HG03064 (cell line): Measurements from ENCODE around the gene SAMD13.
"Not testable (repeated sequence)": the region's sequence is repeated elsewhere in the genome, so short reads cannot be mapped to it uniquely, and the experiment has no call there.

Experiments used
- ATAC-seq: cut with Tn5 transposase; IDR thresholded peaks from one replicate; pipeline ENCODE4 v1.9.1; 2021; ENCODE audit warnings: low read depth; ENCODE audit not compliant: unreplicated experiment

The SAMD13 gene

GRCh38 chr1:84282780-84283333, 18.7 kb upstream of the SAMD13 start:
- ATAC-seq: no peak

- ATAC-seq: no peak
Observed at GRCh38 chr1:84283381-84283780, 18.1 kb upstream of the SAMD13 start.

DNA sequence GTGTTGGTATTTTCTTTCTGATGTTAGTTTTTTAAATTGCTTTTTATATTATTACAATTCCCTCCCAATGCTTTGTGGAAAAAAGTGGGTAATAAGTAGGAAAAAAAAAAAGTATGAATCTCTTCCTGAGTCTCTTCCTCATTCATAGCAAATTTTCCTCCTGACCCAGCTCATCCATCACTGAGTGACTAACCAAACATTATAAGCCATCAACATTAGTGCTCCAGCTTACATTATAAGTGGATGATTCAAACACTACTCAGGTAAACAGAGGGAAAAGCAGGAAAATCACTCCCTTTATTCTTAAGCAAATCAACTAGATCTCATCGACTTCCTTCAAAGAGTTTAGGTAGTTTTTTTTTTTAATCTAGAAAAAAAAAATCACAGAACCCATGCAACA, 15.4 kb upstream of the SAMD13 start:
- no peak for ATAC-seq

GRCh38 chr1:84287389-84287788, 14.1 kb upstream of the SAMD13 start:
- ATAC-seq: not testable (repeated sequence)

DNA sequence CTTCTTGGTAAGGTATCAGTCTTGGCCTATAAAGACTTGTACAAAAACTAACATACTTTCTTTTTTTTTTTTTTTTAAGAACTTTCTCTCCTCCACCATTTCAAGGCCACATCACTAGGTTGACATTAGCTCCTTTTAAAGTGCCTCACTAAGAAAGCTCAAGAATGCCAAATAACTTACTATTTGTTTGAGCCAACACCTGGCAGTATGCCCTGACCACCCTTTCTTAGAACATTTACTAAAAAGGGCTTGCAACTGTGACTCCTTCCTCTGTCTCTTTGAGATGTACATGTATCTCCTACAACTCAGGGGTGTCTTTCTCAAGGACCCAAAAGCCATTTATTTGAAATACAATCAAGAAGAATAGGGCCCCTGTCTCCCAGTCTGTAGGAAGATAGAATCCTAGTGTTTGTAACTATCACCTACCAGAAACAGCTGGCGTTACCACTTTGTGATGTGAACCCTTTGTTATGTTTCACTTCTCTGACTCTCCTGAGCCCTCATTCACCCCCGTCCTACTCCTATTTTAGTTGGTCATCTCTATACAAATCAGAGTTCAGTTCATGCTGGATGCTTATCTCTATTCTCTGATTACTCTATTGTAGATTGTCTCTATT, 12.2 kb upstream of the SAMD13 start:
- no peak for ATAC-seq

DNA sequence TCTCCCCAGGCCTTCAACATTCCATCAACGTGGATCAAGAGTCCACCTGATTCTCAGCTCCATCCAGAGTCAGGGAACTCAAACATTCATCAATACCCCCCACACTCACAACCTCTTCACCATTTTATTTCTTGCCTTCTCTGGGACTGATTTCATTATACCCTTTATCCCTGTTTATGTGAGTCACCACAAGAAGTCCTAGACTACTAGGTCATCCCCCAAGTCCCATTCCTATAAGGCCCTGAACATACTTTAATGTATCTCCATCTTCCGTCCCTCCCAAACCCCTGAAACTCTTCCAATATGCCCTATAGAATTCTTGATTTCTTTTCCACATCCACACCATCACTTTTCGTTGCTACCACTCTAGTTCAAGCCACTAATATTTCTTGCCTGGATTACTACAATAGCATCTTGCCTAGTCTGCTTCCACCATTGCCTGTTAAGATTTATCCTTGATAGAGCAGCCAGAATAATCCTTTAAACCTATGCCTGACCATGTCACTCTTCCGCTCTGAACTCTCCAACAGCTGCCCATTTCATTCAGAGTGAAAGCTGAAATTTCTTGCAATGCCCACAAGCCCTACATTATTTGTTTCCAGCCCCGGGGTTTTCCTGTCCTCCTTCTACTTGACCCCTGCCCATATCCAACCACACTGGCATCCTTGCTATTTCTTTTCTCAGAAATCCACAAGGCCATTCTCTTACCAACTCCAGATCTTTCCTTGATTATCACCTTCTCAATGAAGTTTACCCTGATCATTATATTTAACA, 9.4 kb upstream of the SAMD13 start:
- no peak for ATAC-seq

- ATAC-seq: no peak
Observed at GRCh38 chr1:84293766-84294165, 7.7 kb upstream of the SAMD13 start.

DNA sequence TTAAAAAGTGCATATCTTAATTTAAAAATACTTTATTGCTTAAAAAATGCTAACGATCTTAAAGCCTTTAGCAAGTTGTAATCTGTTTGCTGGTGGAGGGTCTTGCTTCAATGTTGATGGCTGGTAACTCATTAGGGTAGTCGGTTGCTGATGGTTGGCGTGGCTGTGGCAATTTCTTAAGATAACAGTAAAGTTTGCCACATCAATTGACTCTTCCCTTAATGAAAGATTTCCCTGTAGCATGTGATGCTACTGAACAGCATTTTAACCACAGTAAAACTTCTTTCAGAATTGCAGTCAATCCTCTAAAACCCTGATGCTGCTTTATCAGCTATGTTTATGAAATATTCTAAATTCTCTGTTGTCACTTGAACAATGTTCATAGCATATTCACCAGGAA, 6.8 kb upstream of the SAMD13 start:
- ATAC-seq: no peak

- ATAC-seq: no peak
Observed at GRCh38 chr1:84297546-84298244, 3.8 kb upstream of the SAMD13 start.

DNA sequence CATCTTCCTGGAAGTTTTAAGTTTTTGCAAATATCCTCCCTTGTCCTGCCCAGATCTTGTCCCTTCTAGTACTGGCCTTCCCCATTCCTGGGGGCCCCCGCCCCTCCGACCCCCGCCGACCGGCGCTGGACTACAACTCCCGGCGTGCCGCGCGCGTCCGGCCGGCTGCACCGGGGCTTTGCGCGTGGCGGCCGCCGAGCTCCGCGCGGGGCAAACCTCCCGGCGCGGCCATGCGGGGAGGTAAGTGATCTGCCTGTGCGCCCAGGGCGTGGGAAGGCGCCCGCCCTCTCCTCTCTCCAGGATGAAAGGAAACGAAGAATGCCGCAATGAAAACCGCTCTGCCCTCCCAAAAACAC, 3.2 kb upstream of the SAMD13 start:
- ATAC-seq: peak; percentile 75

- peak; percentile 35 for ATAC-seq
Observed at GRCh38 chr1:84298684-84299535, 2.6 kb upstream of the SAMD13 start.

DNA sequence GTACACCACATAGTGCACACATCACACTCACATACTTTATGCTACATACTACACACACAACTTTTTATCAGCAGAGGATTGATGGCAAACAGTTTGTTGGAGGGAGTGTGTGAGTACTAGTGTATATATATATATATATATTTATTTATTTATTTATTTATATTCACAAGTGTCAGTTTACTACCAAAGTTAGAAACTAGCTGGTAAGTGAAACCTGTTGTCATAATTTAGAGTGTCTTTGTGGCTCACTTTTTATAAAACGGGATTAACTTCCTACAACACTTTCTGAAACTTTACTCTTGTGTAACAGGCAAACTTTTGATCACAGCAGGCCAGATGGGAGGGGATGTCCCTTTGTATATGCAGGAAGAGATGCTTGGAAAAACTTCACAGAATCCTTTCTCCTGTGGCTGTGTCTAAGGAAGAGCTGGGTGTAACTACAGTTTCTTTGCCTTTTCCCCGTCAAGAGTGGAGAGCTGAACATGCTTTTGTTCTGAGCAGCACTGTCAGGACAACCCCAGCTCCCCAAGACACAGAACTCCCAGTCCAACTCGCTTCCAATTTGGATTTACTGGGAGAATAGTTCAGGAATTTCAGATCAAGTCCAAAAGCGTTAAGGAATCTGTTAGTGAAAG, 1.9 kb upstream of the SAMD13 start:
- ATAC-seq: no peak

- ATAC-seq: no peak
Observed at GRCh38 chr1:84300501-84300900, 1.0 kb upstream of the SAMD13 start.

- ATAC-seq: no peak
Observed at GRCh38 chr1:84301785-84302385, 377 bp downstream of the SAMD13 start.

DNA sequence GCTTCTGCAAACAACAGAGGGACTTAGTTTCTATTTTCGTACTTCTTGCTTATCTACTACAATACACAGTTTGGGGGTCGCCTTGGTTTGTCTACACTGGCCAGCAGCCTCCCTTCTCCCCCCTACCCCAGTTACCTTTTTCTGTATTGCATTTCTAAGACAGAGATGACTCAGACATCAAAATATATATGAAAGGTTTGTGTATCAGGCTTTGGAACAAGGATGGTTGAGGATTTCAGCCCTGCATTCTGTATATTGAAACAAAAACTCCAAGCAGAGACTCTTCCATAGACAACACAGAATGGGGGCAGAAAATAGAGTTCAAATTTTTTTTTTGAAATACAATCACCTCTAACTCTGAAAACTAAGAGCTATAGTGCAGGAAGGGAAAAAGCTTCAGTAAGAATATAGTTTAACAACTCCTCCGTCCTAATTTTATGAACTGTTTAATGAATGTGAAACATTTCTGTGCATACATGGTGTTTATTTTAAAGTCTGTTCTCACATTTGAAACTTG, 1.9 kb downstream of the SAMD13 start:
- ATAC-seq: no peak

DNA sequence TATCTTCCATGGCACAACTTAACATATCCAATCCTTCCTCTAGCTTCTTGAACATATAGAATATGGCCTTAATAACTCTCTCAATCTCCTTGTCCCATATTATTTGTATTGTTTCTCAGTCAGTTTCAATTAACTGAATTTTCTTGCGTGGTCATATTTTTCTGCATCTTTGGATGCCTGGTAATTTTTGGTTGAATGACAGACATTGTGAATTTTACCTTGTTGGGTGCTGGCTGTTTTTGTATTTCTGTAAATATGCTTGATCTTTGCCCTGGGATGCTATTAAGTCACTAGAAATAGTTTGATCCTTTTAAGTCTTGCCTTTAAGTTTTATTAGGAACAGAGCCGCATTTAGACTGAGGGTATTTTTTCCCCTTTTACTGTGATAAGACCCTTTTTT, 5.9 kb downstream of the SAMD13 start:
- ATAC-seq: no peak

- ATAC-seq: no peak
Observed at GRCh38 chr1:84311296-84311695, 9.8 kb downstream of the SAMD13 start.

GRCh38 chr1:84319662-84320061, 18.2 kb downstream of the SAMD13 start:
- ATAC-seq: no peak

- no peak for ATAC-seq
Observed at GRCh38 chr1:84327830-84328229, 26.3 kb downstream of the SAMD13 start.
